Measurements from ENCODE around the gene HMGB1. TPM values are rescaled to one million over a fixed set of nuclear protein-coding genes. Genes with fewer than 3 reads are reported as not detected.

Gene HMGB1
- total and polyA plus RNA-seq, 2 of the 4 experiments (the other 2 are of a cell fraction), result 185 to 276 TPM

- TF ChIP-seq, protein P1, sequence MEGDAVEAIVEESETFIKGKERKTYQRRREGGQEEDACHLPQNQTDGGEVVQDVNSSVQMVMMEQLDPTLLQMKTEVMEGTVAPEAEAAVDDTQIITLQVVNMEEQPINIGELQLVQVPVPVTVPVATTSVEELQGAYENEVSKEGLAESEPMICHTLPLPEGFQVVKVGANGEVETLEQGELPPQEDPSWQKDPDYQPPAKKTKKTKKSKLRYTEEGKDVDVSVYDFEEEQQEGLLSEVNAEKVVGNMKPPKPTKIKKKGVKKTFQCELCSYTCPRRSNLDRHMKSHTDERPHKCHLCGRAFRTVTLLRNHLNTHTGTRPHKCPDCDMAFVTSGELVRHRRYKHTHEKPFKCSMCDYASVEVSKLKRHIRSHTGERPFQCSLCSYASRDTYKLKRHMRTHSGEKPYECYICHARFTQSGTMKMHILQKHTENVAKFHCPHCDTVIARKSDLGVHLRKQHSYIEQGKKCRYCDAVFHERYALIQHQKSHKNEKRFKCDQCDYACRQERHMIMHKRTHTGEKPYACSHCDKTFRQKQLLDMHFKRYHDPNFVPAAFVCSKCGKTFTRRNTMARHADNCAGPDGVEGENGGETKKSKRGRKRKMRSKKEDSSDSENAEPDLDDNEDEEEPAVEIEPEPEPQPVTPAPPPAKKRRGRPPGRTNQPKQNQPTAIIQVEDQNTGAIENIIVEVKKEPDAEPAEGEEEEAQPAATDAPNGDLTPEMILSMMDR (conservative IDR thresholded peaks at IDR 0.05; ENCODE audit: low read depth, low read length), result no peak
- TF ChIP-seq RCOR1 (IDR thresholded peaks at IDR 0.05; ENCODE audit: insufficient replicate concordance, low read length), result no peak
These were observed 28.6 kb downstream of the HMGB1 start (continued) for GRCh38 chr13:30437177-30437576.

- Histone ChIP-seq H2AK9ac (replicated peaks; ENCODE audit: low read depth, low read length, poor library complexity) (no peak overlapping the region), H3K4ac (ENCODE audit: low read depth, low read length) (no peak overlapping the region), H3K27me3 (ENCODE audit: control insufficient read depth, insufficient read depth, low read length) (peaks cover 9% of the 10 kb centered on the region), H4K91ac (ENCODE audit: insufficient read depth, low read depth, low read length) (no peak overlapping the region), H4K20me1 (ENCODE audit: insufficient read depth, low read length) (no peaks in the 10 kb centered on the region), H2AK5ac (ENCODE audit: low read depth, low read length) (no peak overlapping the region), H3K79me1 (ENCODE audit: low read depth in 1 of 2, low read length in 2 of 2) (no peaks in the 10 kb centered on the region), H3K9me1 (ENCODE audit: insufficient read depth, low read length) (peaks cover 3% of the 10 kb centered on the region; the same call in 1 of the 2 replicates), H3K27ac (ENCODE audit: insufficient read depth, low read length) (no peak overlapping the region), H2BK120ac (ENCODE audit: low read depth, low read length) (no peak overlapping the region), H3K18ac (ENCODE audit: low read depth, low read length) (no peak overlapping the region), H3K4me1 (ENCODE audit: control insufficient read depth, insufficient read depth, low read length) (no peaks in the 10 kb centered on the region), H3K23ac (ENCODE audit: low read depth, low read length) (no peak overlapping the region), H4K5ac (ENCODE audit: low read depth, low read length) (no peak overlapping the region), H2BK15ac (ENCODE audit: low read depth, low read length) (no peak overlapping the region), H3K4me3 (ENCODE audit: insufficient read depth, low read depth, low read length) (no peak overlapping the region), H3K14ac (replicated peaks; ENCODE audit: low read depth, low read length) (no peak overlapping the region), H3K4me2 (ENCODE audit: low read depth, low read length) (no peak overlapping the region), H4K8ac (ENCODE audit: low read depth in 2 of 2, low read length in 2 of 2) (no peak overlapping the region), H2BK20ac (ENCODE audit: low read depth, low read length) (no peak overlapping the region), H3K9ac (ENCODE audit: low read depth, low read length) (no peak overlapping the region), H2BK5ac (ENCODE audit: low read depth, low read length, poor library complexity, severe bottlenecking) (no peak overlapping the region), H3K36me3 (ENCODE audit: control insufficient read depth, insufficient read depth, low read length) (no peaks in the 10 kb centered on the region), H3K9me3 (ENCODE audit: control insufficient read depth, insufficient read depth, low read length) (no peaks in the 10 kb centered on the region), H2AFZ (replicated peaks; ENCODE audit: low read length, poor library complexity) (no peak overlapping the region), H3K56ac (ENCODE audit: extremely low read depth, insufficient read depth, low read length) (no peak overlapping the region)
- no peak for ATAC-seq (ENCODE audit: low read depth)
- intact Hi-C loops (cut with micrococcal nuclease) (no loop called here), dilution Hi-C loops (cut with HindIII; ENCODE audit: low sequenced_read_pairs, unreplicated experiment) (no loop called here), in situ Hi-C loops (cut with MboI; ENCODE audit: low sequenced_read_pairs) (no loop called here)
- no CpG with 5 or more reads among the region's 3 CpGs for WGBS, 2 experiments (ENCODE audit: extremely low coverage in 2 of 2, insufficient read length in 1 of 2)
- BruUV-seq (replicated peaks), result no TSS peak
- no peak for DNase-seq
- ChIA-PET POLR2A (ENCODE audit: unreplicated experiment) (no interaction called here), CTCF (no interaction called here)
- TF ChIP-seq SMC3 (IDR thresholded peaks at IDR 0.05; ENCODE audit: low read depth, low read length) (no peak), MAFK (IDR thresholded peaks at IDR 0.05; ENCODE audit: low read depth, low read length) (no peak), BHLHE40 (IDR thresholded peaks at IDR 0.05; ENCODE audit: low read depth, low read length) (no peak), CEBPB (IDR thresholded peaks at IDR 0.05; ENCODE audit: low read depth, low read length) (no peak), MXI1 (IDR thresholded peaks at IDR 0.05; ENCODE audit: borderline replicate concordance, low read depth, low read length) (no peak), MAZ (IDR thresholded peaks at IDR 0.05; ENCODE audit: borderline replicate concordance, low read depth, low read length) (no peak), CHD1 (IDR thresholded peaks at IDR 0.05; ENCODE audit: low read depth, low read length) (no peak), ELK1 (IDR thresholded peaks at IDR 0.05; ENCODE audit: borderline replicate concordance, low read depth, low read length) (no peak), RAD21 (IDR thresholded peaks at IDR 0.05; ENCODE audit: low read length) (no peak), RFX5 (IDR thresholded peaks at IDR 0.05; ENCODE audit: low read depth, low read length) (no peak)
- TF ChIP-seq, protein P1 (conservative IDR thresholded peaks at IDR 0.05; ENCODE audit: low read depth, low read length), result no peak
These were observed 29.8 kb downstream of the HMGB1 start for GRCh38 chr13:30435911-30436451.
